NCI-H2171 (cell line): ENCODE measurements around the gene FBXO8.
A peak's percentile ranks its signal among the peaks of the same experiment; 100 is the strongest.

Experiments
- DNase-seq: peaks from one replicate; lab custom pipeline; 2025; lab: John Stamatoyannopoulos, UW

FBXO8 gene

DNA sequence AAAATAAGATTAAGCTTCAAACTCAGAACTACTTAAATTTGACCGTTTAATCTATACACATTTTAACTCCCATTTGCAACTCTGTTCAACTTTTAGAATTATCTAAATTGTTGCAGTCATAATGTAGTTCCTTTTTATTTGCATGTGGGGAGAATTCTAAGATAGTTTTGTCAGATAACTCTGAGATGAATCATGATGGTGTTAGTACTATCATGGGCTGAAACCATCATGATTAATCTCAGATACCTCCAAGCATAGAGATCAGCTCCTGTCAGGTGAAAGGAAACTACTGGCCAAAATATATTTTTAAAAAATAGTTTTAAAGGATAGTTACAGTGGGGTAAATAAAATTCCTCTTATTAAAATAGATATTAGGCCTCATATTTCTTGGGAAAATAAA is 39.0 kb downstream of the FBXO8 start:
- no peak for DNase-seq

DNA sequence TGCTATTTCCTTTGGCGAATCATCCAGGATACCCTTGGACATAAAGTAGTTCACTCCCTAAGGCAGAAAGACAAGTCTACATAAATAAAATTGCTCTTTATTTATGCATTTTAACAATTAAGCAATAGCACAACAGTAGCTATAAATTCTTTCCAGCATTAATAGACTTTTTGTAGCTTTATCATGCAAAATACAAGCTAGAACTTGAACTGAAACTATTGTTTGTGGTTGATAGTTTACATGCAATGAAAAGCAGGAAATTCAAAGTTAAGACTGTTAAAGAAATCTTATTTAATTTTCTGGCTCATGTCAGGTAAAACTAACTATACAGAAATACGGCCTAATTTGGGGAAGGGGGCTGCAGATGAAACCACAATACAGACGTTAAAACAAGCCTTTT is 42.3 kb downstream of the FBXO8 start:
- no peak for DNase-seq

DNA sequence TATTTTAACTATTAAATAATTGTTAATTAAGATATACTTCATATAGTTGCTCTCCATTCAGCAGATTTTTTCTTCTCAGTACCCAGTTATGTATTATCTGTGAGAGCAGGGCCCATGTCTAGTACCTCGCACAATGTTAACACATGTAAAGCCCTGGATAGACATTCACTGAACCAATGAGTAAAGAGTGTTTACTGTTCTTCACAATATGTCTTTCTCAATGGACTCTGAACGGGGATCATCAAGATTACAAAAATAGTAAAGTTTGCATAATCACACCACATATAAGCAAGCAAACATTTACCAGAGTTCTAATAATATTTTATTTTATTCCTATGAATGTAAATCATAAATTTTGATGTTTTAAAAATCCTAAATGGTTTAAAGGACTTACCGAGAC is 47.1 kb downstream of the FBXO8 start:
- DNase-seq = no peak

DNA sequence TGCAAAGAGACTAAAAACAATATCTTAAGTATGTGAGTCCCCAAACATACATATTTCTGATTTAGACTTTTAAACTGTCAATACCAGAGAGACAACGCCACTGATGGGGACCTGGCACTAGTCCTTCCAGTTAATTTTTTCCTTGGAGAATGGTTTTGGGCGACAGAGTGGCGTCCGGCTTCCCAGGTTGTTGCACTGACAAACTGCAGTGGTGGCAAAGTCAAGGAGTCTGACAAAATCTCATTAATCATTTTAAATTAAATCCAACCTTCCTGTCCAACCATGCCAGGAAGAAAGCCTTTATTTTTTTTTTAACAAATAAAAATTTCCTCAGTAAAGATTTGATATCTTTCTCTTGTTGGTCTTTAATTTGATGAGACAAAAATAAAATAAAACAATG is 52.8 kb downstream of the FBXO8 start:
- DNase-seq = no peak

DNA sequence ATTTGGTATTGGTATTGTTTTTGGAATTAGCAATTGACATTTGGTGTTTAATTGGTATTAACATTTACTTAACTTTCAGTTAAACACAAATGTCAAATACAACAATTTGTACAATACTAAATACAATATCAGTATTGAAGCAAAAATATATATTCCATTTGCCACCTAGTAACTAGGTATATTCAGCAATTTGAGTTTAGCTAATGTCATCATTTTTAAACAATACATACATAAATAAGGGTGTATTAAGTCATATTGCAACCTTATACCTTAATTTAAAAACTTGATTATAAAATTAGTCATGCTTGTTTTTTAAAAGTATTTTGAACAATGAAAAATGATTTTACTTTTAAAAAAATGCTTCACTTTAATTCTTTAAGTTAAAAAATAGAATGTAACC is 53.3 kb downstream of the FBXO8 start:
- no peak for DNase-seq

DNA sequence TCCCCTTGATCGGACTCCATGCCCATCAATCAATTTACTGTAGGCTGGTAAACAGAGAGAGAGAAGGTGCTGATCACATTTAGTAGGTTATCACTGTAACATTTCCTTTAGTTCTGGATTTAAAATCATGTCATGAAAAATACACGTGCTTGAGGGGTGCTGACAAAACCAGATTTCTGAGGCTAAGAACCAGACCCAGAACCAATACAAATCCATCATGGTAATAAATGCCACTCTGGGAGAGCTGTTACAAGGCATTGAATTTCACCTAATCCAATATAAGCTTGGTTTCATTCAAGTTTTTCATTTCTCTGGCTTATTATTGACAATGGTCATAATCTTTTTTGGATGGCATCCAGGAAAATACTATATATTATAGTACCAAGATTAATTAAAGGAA is 54.5 kb downstream of the FBXO8 start:
- no peak for DNase-seq

DNA sequence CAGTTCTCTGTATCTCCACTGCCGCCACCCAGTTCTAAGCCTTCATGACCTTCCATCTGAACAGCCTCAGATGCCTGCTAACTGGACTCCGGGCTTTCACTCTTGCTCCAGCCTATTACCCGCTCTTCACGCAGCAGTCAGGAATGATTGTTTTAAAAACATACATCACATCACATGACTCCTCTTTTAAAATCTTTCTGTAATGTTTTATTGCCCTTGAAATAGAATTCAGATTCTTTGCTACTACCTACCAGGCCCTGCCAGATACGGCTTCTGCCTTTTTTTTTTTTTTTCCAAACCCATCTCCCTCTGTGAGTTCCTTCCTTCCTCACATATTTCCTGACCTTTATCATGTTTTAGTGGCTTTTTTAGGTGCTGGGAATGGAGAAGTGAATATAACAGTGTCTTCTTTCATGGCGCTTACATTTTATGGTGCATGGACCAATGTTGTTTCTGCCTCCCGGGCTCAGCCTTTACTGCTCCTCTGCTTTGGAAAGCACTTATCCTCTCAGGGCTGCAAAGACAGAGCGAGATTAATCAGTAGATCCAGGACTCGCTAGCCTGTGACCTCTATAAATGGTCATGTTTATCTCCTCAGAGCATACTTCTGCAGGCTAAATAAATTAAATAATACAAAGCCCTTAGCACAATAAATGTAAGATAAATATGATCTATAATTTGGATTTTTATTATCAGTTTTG is 58.0 kb downstream of the FBXO8 start:
- DNase-seq = no peak

DNA sequence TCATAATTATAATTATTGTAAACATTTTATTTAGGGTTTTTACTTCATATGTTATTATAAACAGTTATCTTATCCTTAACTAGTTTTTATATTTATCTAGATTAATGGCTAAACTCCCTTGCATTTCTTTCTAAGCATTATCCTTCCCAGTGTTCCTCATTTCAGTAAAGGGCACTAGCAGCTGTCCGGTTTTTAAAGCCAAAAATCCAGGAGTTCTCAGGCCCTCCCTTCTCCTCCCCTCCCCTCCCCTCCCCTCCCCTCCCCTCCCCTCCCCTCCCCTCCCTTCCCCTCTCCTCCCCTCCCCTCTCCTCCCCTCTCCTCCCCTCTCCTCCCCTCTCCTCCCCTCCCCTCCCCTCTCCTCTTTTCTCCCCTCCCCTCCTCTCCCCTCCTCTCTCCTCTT is 58.9 kb downstream of the FBXO8 start:
- DNase-seq = no peak

DNA sequence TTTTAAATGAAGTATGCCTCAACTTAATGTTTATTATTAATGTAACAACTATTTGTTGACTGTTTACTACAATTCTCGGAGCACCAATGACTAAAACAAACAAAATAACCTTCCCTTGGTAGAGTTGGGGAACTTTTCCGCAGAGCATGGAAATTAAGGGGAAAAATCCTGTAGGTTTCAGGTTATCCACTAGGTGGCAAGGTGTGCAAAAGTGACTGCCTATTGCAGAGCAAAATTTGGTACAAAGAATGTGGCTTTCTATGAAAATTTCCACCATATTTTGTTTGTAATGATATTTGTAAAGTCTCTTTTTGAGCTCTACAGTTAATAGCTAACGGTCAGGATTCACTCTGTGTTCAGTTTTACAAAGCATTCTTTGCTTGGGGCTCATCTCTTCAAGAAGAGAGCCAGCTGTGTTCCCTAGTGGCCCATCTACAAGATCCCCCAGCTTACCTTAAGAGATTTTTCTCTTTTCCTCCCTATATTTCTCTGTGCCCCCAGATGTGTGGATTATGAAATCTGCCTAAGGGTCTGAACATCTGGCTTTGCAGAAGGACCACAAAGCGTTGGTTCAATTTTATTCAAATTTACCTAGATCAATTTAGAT is 61.1 kb downstream of the FBXO8 start:
- peak; percentile 1 for DNase-seq

DNA sequence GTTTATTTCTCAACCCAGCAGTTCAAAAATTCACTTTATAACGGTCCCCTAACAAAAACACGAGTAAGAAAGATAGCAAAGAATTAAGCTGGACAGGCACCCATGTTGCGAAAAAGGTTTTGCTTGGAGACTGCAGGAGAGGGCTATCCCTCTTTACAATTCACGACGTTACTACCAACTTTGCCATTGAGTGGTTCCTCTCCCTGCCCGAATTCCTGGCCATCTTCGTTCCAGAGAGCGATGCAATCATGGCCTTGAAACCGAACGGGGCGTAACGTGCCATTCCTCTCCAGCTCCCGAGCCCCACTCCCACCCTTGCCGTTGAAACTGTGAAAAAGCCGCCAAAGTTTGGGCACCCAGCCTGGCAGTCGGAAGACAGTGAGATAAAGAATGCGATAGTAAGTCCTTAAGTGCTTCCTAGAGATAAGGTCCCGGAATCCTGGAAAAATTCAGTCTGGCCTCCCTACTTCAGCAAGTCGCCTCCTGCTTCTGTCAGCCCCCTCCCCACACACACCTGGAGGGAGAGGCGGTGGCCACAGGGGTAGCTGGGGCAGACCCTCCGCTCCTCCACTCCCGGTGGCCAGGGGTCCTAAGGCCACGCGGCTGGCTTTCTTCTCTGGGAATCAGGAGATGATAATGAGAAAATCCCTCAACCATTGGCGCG is 65.2 kb downstream of the FBXO8 start:
- no peak for DNase-seq

DNA sequence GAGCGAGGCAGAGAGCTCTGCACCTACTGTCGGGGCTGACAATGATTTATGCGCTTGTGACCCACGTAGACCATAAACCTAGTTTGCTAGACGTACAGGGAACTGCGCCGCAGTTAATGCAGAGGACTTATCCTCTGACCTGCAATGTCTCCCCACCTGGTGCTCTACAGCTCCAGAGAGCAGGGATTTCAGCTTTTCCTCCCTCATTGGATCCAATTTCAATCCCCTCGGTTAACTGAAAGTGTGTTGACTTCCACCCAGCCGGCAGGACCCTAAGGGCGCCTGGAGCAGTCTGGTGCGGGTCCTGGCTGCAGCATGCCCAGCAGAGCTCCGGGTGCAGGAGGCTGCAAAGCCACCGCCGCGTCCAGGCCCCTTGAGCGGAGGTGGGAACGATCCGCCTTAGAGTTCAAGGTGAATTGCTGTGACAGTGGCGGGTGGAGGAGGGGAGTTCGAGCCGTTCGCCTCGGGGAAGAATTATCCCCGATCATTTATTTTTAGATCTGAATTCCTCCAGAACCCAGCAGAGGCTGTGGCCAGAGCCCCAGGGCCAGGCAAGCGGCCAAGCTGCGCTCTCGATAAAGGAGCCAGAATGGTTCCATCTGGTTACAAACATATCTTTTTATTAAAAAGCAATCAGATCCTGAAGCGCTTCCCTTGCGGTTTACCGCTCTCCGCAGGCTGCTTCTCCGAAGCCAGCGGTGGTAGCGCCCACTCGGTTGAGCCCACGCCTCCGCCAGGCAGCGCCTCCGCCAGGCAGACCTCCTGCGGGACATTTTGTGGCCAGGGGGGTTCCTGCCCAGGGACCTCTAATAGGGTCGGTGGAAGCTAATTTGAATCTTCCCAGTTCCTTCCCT is 66.0 kb downstream of the FBXO8 start:
- DNase-seq = no peak

DNA sequence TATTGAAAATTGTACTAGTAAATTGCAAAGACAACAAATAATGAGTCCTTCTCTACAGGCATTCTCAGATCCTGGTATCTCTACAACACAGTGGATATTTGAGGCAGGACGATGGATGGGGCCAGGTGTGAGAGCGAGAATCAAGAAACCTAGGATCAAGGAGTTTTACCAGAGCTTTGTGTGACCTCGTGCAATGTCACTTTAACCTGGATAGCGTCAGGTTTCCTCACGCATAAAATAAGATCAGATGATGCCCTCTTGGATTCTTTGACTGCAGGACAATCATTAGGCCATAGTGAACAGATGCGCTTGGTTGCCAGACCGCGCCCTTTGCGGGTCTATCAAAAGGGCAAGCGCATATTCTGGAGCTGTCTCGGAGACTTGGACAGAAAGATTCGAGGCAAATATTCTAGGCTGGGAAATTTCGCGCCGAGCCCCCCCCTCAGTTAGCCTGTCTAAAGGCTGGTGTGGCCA is 66.6 kb downstream of the FBXO8 start:
- DNase-seq = no peak

DNA sequence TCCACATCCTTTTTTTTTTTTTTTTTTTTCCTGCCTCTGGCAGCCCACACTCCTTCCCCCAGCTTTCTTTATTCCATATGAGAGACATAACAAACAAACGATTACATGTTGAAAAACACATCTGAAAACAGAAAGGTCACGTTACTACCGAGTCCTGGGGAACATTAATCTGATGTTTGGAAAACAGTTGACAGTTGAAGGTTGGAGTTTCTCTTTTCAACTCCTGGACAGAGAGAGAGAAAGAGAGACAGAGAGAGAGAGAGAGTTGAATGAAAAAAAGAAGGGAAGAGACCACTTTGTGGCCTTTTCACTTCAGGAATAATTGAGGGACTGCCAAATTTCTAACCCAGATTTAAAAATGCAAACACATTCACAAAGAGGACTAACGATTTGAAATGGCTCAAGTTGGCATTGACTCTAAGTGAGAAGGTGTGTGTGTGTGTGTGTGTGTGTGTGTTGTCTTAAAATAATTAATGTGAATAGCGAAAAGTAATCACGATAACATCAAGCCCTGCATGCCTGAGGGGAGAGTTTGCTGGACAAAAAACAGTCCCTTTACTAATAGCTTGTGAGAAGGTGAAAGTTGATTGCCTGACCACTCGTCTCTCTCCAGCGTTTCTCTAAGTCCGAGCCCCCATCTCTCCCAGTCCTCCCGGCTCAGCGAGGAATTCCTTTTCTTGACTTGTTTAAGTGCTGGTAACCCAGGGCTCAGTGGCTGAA is 67.3 kb downstream of the FBXO8 start:
- no peak for DNase-seq

DNA sequence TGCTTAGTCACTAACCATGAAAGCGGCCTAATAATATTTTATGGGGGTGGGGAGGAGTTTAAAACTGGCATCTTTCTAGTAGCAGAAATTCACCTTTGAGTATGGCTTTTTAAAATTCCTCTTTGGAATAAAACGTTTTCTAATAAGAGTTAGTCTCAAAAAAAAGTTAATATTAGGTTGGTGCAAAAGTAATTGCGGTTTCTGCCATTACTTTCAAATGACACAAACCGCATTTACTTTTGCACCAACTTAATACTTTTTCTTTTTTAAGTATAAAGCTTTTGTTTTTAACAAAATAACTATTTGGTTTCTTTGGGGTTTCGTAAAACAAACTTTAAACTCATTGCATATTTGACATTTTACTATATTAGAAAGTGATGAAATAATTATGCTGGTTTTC is 68.4 kb downstream of the FBXO8 start:
- DNase-seq = no peak

DNA sequence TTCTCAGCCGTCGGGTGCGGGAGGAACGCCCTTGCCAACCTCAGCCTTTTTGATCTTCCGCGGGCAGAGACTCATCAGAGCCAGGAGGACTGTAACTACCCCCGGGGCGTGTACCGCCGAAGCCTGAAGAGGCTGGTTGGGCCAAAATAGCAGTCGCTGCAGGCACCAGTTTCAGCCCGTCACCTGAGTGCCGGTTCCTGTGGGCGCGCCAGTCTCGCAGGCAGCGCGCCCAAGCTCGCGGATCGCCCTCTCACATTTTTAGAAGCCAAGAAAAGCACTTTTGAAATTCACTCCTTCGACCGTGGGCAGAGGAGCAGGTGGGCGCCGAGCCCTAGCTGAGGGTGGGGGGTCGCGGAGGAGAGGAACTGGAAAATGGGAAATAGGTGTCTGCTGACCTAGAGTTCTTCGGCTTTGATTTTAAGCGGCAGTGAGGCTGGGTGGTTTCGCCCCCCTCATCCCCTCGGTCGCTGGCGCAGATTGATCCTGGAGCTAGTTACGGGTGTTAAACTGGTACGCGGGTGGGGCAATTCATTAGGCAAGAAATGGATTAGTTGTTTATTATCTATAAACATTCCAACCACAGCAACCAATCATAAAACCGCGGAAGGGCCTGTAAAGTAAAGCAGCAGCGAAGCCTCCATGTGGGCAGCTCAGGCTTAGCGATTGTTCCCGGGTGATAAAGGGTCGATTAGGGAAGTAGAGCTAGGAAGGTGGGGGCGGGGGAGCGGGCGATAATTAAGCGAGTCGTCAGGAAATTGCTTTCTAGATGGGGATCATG is 69.2 kb downstream of the FBXO8 start:
- no peak for DNase-seq

DNA sequence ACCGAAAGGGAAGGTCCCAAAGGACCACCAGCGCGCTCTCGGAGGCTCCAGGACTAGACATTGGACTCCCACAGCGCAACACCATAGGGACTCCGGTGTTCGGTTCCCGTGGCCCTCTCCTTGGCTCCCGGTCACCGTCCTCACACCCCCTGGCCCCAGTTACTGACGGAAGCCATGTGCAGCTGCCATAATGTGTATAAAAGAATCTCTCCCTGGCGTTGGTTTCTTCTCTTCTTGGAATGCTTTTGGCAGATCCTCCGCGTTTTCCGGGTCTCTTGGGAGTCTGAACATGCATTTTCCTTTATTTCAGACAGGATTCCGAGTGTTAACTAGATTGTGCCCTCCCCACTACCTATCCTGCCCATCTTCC is 69.8 kb downstream of the FBXO8 start:
- no peak for DNase-seq

DNA sequence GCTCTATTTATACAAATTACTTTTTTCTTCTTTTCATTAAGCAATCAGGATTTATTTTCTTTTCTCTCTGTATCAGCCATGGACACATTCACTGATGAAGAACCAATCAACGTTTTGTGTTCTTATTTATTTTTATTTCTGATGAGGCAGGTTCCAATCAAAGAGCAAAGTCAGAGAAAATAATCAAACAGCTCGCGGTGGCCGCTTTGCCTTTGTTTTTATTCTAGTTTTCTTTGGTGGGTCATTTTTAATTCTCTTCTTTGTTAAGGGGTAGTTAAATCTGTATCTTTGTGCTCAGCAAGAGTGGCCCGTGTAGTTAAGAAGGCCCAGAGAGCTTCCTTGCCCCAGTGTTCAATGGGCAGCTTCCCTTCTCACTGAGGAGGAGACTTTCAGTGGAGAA is 71.4 kb downstream of the FBXO8 start:
- no peak for DNase-seq

DNA sequence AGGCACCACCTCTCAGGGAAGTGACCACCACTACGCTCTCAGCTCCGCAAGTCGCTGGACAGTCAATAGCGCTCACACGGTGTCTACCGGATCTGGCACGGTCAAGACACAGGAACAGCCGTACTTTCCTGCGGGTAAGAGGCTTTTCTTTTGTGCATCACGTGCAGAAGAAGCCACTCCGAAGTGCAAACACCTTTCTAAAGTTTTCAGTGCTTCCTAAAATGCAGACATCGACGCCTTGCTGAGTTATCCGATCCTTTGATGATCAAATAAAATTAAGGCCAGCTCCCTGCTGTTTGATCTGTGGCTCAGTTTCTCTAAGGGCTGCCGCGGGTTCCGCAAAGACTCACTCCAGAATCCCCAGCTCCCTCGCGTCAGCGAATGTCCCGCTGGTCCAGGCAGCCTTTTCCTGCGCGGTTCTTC is 71.8 kb downstream of the FBXO8 start:
- DNase-seq = no peak

DNA sequence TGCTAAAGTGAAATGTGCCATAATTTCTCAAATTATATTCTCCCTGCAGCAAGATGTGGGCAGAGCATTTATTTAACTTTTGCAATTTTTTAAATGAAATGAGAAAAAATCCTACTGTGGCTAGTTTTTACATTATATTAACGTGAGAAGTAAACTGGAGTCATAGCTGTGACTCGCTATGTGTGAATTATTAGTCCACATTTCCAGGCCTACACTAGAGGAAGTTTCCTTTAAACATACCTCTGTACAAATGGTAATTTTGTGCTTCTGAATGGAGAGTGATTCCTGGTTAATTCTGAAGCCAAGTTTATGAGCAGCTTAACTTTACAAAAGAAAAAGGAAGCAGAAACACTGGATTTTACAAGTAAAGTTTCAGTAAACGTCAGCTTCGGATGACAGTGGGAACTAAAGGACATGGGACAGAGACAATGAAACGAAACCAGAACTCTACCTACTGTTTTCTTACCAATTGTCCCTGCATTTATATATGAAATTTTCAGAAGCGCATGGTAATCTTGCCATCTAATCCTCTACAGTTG is 72.4 kb downstream of the FBXO8 start:
- DNase-seq = no peak

DNA sequence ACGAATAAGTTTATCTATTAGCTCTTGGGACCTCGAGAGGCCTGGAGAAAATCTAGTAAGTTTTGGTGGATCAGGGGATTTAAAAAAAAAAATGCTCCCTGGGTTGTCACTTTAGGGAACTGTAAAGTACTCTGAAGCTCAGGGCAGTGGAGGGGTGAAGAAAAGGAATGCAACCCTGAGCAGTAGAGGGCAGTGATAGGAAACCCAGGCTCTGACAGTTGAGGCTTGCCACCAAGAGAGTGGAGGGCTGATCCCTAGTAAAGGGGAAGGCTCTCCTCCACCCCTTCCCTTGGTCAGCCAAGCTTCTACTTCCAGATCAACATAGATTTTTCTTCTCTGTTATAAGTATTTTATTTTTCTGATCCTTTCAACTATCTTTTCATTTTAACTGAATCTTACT is 73.1 kb downstream of the FBXO8 start:
- no peak for DNase-seq

DNA sequence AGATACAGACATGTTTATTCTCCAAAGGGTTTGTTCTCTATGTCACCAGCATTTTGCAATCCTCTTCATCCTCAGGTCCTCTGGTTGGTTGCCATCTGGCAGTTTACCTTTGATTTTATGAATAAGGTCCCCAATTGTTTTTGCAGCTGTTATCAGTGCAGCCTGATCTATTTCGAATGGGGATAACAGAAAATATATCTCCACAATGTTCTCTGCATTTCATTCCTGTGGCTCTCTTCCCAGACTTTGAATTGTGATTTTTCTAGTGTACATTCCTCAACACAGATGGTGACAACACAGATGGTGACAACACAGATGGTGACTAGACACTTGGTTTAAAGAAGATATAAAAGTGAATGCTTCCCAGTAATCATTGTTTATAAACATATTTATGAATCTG is 74.1 kb downstream of the FBXO8 start:
- DNase-seq = no peak
